HG03521 (cell line): ENCODE results near the gene ARHGEF4.
"Not testable (repeated sequence)": the region's sequence is repeated elsewhere in the genome, so short reads cannot be mapped to it uniquely, and the experiment has no call there.

Source experiments
- ATAC-seq: cut with Tn5 transposase; IDR thresholded peaks from one replicate; pipeline ENCODE4 v1.9.1; 2021; ENCODE audit warnings: mild to moderate bottlenecking, moderate library complexity; ENCODE audit not compliant: unreplicated experiment

Gene ARHGEF4

GRCh38 chr2:131046918-131047652 lies 210.4 kb downstream of the ARHGEF4 start:
- ATAC-seq, result no peak

GRCh38 chr2:131047920-131048560 lies 211.3 kb downstream of the ARHGEF4 start:
- no peak for ATAC-seq

GRCh38 chr2:131048641-131049040 lies 211.9 kb downstream of the ARHGEF4 start:
- no peak for ATAC-seq

GRCh38 chr2:131049150-131049718 lies 212.5 kb downstream of the ARHGEF4 start:
- ATAC-seq, result no peak

GRCh38 chr2:131050896-131051295 lies 214.2 kb downstream of the ARHGEF4 start:
- ATAC-seq, result no peak

- no peak for ATAC-seq
These were observed 216.1 kb downstream of the ARHGEF4 start for GRCh38 chr2:131052741-131053263.

GRCh38 chr2:131054488-131054887 lies 217.8 kb downstream of the ARHGEF4 start:
- ATAC-seq, result no peak

- ATAC-seq, result no peak
These were observed 218.7 kb downstream of the ARHGEF4 start for GRCh38 chr2:131055169-131056065.

- ATAC-seq, result no peak
These were observed 219.7 kb downstream of the ARHGEF4 start for GRCh38 chr2:131056204-131056931.

GRCh38 chr2:131056932-131057287 lies 220.2 kb downstream of the ARHGEF4 start:
- ATAC-seq, result no peak

GRCh38 chr2:131058214-131058843 lies 221.6 kb downstream of the ARHGEF4 start:
- ATAC-seq, result no peak

GRCh38 chr2:131058920-131059319 lies 222.2 kb downstream of the ARHGEF4 start:
- no peak for ATAC-seq

GRCh38 chr2:131063501-131064283 lies 227.0 kb downstream of the ARHGEF4 start:
- no peak for ATAC-seq

- ATAC-seq, result no peak
These were observed 228.1 kb downstream of the ARHGEF4 start for GRCh38 chr2:131064589-131065512.

- no peak for ATAC-seq
These were observed 230.9 kb downstream of the ARHGEF4 start for GRCh38 chr2:131067465-131068125.

- not testable (repeated sequence) for ATAC-seq
These were observed 231.5 kb downstream of the ARHGEF4 start for GRCh38 chr2:131068172-131068571.

- not testable (repeated sequence) for ATAC-seq
These were observed 238.9 kb downstream of the ARHGEF4 start for GRCh38 chr2:131075578-131075977.
